ENCODE measurements around the gene A4GALT.

- TF ChIP-seq CTCF (IDR thresholded peaks at IDR 0.05 in 4 of 5, conservative IDR thresholded peaks at IDR 0.05 in 1 of 5) (no peak), POLR2A (IDR thresholded peaks at IDR 0.05) (no peak)
These were observed 3.3 kb downstream of the A4GALT start for GRCh38 chr22:42717197-42717928.

Data from gastrocnemius medialis (tissue), 4 donors.